NCI-H146 treated with DMSO at 0.1 percent for 48 hours (cell line): ENCODE data around the gene CST9L.

Experiments
- DNase-seq: peaks from one replicate; lab custom pipeline; 2025; ENCODE audit not compliant: unreplicated experiment; lab: John Stamatoyannopoulos, UW

Gene CST9L, protein sequence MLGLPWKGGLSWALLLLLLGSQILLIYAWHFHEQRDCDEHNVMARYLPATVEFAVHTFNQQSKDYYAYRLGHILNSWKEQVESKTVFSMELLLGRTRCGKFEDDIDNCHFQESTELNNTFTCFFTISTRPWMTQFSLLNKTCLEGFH

GRCh38 chr20:23568320-23568970, at the start of gene CST9L:
Gene CST9L, minus strand, starts transcription at chr20:23568484. Its CDS starts 34 bp downstream, at chr20:23568450.
- no peak for DNase-seq

- no peak for DNase-seq
These were observed 45.9 kb upstream of the CST9L start for GRCh38 chr20:23614163-23614562.

DNA sequence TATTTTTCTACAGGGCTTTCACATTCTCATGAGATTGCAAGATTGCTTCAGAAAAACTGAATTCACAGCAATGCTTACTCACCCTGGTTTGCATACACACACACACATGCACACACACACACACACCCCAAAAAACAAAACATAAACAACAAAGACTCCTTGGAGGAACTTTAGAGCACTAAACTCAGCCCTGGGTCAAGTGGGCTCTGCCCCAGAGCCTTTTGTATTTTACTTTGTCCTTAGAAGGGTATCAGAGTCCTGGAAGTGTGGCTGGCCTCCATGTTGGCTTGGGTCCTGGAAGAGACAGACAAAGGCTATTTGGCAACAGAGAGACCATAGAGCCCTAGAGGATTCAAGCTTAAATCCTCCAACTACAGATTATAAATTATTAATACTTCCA, 45.4 kb upstream of the CST9L start:
- no peak for DNase-seq

DNA sequence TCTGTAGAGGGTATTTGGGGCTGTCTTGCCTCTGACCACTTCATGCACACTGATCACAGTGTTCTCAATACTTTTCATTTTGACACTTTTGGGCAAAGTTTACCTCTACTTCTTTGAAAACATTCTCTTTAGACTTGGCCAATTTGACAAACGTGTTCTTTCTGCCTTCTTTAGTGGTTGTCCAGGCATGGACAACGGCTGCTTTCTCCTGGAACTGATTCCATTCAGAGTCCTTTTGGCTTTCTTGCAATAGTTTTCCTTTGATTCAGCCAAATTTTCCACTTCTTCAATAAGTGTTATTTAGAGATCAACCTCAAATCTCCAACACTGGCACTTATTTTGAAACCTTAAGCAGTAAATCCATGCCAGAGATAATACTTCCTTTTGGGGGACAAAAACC, 44.1 kb upstream of the CST9L start:
- DNase-seq: no peak

DNA sequence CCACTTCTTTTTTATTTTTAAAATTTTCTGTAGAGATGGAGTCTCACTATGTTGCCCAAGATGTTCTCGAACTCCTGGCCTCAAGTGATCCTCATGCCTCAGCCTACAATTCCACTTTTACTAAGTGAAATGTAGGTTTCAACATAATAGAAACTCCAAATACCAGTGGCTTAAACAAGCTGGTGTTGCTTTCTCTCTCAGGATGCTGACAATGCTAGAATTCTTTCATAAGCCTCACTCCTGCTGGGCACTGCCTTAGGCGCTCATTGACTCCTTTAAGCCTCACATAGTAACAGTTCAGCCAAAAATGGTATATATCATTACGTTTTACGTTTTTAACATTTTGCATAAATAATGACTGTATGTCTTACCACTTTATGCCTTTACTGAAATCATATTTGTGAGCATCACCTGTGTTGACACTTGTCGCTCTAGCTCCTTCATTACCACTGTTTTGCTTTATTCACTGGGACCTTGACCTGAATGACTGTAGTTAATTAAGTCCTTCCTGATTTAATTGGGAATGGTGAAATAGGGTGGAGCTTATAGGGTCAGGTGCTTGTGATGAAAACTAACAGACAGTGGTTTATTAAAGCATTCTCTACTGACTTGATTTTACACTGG, 41.3 kb upstream of the CST9L start:
- DNase-seq: no peak

- no peak for DNase-seq
These were observed 40.1 kb upstream of the CST9L start for GRCh38 chr20:23608251-23608846.

GRCh38 chr20:23607497-23608245, 39.4 kb upstream of the CST9L start:
- DNase-seq: no peak

GRCh38 chr20:23606652-23607049, 38.4 kb upstream of the CST9L start:
- peak; percentile 45 for DNase-seq

DNA sequence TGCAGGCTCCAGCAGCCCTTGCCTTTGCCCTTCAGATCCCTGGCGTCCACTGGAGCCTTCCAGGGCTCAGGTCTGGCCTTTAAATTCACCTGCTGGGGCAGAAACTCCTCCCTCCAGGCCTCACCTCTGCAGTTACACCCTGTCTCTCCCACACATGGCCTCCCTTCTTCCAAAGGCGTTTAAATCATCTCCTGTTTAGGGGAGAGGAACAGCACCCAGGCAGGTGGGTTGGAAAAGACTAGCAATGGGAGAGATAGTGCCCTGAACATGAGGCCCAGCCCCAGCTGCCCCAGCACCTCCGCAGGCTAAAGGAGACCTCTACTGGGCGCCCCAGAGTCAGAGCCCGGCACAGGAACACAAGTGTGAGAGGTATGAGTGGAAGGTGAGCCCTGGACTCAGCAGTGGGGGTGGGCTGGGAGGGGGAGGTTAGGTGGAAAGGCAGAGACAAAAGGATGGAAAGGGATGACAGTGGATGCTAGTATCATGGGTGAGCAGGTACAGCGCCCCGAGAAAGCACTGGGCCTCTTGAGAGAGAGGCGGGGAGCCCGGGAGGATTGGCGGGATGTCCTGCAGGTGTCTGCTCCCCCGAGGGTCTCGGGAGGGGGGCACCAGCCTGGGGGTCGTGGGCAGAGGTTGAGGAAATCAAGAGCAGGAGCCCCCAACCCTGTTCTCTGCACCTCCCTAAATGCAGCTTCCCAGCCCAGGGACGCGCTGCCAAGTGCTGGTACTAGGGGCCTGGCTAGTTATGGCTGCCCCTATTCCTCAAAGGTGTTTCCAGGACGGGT, 37.8 kb upstream of the CST9L start, which contains the start of gene CST9:
Gene CST9, minus strand, starts transcription at position 51 of the 785 bp plus-strand sequence. CDS start 53 bp downstream, outside the sequence.
- DNase-seq: no peak

DNA sequence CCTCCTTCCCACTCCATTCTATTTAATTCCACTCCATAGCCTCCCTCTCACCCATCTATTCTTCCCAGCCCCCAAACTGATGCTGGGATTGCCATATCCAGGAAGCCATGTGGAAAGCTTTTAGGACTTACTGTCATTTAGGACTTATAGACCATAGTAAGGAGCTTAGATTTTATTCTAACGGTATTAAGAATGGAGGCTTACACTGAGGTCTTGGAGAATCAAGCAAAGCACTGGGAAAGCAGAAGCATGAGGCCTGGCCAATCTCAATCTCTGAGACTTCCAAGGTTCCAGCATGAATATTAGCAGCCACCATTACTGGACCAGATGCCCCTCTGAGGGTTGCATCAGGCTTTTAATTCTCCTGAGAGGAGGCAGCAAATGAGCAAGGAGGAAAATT, 36.0 kb upstream of the CST9L start:
- no peak for DNase-seq

DNA sequence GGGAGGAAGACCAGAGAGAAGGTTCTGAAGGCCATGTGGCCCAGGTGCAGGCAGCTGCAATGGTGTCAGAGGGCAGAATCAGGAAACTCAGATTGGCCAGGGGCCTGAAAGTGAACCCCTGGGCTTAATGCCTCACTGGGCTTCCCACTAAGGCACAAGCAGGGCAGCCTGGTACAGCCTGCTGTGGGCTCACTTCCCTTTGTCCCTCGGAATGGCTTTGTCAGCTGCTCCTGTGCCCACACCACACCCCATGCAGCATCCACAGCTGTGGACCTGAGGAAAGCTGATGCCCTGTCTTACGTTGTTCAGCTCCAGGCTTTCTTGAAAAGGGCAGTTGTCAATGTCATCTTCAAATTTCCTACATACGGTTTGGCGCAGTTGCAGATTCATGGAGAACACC, 35.0 kb upstream of the CST9L start:
- no peak for DNase-seq

DNA sequence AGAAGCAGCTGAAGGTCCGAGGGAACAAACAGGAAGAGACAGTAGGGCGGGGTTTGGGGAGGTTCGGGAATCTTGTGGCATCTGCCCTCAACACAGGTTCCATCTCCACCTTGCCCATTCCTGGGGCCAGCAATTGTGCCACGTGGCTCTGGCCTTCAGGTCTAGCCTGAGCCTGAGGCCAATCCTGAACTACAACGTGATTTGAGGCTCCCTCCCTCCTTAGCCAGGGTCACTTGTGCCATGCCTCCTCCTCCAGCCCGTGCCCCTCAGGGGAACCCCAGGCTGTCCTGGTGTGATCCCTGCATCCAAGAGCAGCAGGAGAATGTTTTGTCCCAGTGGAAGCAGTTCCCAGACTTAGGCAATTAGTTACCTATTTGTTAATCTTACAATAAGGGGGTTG, 34.4 kb upstream of the CST9L start:
- no peak for DNase-seq

DNA sequence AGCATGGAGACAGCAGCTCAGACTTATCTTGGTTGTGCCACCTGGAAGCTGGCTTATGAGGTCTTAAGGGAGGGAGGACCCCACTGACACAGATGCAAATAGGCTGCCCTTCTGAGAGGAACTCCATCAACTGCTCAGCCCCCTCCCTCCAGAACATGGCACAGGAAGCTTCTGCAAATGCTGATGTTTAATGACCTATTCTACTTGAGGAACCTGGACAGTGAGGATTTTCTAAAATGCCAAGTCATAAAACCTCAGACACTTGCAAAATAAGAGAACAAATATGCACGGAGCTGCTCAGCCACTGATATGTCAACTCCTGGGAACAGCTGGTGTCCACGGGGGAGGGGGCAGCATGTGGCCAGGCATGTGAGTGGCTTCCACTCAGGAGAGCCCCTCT, 34.0 kb upstream of the CST9L start:
- DNase-seq: no peak

GRCh38 chr20:23601715-23602114, 33.4 kb upstream of the CST9L start:
- no peak for DNase-seq

DNA sequence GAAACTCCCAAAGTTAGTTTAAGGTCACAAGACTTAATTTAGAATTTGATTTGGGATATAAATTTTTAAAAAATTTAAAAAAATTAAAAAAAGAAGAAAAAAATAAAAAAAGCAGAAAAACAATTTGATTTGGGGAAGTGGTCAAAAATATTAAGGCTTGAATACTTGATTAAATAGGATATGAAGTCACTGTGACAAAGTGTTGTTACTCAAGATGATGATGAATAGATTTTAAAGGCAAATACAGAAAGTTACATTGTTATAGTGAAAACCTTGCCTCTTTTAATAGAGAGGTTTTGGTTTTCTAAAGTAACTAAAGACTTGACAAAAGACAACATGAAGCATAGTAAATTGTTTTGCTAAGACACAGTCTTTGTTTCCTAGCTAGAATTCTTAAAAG, 30.2 kb upstream of the CST9L start:
- no peak for DNase-seq

DNA sequence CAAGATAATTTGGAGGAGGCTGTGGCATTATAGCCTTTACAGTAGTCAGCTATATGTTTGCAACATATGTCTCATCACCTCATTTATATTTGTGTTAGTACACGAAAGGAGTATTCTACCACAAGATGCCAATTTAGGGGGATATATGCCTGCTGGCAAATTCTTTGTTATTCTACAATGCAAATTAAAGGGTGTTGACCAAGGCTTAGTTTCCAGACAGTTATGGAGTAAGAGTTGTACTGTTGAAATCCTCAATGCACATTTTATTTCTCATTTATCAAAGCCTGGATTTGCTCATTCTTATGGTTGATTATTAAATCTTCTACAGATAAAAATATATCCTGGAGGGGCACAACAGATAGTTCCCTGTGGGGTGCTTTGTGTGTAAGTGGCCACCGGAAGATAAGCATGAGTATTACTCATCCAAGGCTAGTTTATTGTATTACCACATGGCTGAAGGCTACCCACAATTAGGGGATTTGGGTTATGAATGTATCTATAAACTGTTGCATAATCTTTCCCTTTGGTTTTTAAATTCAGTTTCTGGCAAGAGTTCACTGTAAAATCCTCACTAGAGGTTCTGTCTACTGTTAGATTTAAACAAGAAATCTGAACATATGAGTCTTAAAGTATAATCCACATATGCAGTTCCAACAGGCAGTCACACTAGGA, 28.4 kb upstream of the CST9L start:
- DNase-seq: no peak

DNA sequence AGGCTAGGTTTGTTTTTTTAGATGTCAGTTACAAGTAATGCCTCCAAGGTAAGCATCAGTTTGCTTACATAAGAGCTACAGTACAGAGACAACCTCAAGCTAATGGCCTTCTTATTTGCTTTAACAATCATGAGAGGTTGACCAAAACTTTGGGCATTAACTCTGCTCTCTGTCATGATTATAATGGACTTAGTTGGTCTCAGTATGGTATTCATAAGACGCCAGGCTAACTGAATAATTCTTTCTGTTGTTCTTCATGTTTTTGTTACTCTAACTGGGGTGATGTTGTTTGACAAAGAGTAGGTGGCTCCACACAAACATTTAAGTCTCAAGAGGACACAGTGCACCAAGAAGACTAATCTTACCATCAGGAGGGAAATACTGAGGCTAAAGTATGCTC, 27.7 kb upstream of the CST9L start:
- DNase-seq: no peak

DNA sequence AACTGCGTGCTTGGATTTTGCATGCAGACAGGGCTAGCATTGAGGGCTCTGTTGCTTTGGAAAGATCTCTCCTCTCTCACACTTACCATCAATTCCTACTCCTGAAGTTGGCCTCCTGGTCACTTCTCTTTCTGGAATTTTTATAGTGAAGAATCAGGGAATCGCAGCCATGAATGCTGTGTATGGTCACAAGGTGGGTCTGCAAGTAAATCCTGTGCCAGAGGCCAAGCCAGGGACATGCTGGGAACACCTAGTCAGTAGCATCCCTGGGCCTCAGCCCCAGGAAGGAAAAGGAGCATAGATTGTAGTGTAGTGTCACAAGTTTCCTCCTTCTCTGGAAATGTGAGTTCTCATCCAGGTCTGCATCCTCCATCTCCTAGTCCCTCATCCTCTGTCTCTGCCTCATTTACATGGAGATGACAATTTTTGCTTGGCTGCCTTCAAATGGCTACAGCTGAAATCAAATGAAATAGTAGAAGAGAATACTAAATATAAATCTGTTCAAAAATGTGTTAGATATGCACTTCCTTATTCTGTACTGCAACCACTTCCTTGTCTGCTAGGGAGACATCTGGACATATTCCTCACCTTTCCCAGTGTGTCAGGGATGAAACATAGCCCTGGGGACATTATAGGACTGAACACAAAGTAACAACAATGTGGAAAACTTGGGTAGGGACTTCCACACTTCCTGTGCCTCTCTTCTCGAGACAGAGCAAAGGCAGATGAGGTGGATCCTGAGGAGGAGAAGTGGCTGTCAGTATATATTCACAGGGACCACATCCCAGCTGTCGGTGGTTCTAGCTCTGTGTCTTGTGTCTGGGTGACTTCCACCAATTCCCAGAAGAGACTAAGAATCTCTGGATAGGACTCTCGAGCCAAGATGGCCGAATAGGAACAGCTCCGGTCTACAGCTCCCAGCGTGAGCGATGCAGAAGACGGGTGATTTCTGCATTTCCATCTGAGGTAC, 20.4 kb upstream of the CST9L start:
- DNase-seq: no peak

GRCh38 chr20:23587631-23588030, 19.3 kb upstream of the CST9L start:
- no peak for DNase-seq
